Activated B cell treated with CpG ODN at 0.5 μM for 24 hours (primary cell): ENCODE measurements around the gene COX7B. TPM values are rescaled to one million over a fixed set of nuclear protein-coding genes. Genes with fewer than 3 reads are reported as not detected.

Experiments
- ATAC-seq: fragments of 200-7000 bp; cut with Tn5 transposase; one replicate; pipeline ENCODE4 v1.10.0; 2021; ENCODE audit warnings: low read depth, mild to moderate bottlenecking, moderate library complexity
- CTCF ChIA-PET: fragments of 350-600 bp; sonication (Branson Sonifier 250); formaldehyde crosslinking; loops from one replicate; lab custom pipeline; 2021; ENCODE audit warnings: antibody characterized with exemption; lab: Charles Lee
- POLR2A ChIA-PET: fragments of 350-600 bp; sonication (Branson Sonifier 250); formaldehyde crosslinking; loops from one replicate; lab custom pipeline; 2021; ENCODE audit warnings: antibody characterized with exemption; lab: Charles Lee
- DNase-seq: peaks from one replicate; pipeline ENCODE4 v3.0.0; 2022
- H3K27ac Mint-ChIP-seq: one replicate; pipeline ENCODE4 v1.8.0; 2020; ENCODE audit warnings: mixed read lengths
- H3K27me3 Mint-ChIP-seq: one replicate; pipeline ENCODE4 v1.8.0; 2021; ENCODE audit warnings: mixed read lengths
- H3K36me3 Mint-ChIP-seq: one replicate; pipeline ENCODE4 v1.8.0; 2021; ENCODE audit warnings: low read depth, mixed read lengths
- H3K4me1 Mint-ChIP-seq: one replicate; pipeline ENCODE4 v1.8.0; 2021; ENCODE audit warnings: mixed read lengths
- H3K4me3 Mint-ChIP-seq: one replicate; pipeline ENCODE4 v1.8.0; 2020; ENCODE audit warnings: mild to moderate bottlenecking, mixed read lengths
- H3K9me3 Mint-ChIP-seq: one replicate; pipeline ENCODE4 v1.8.0; 2020; ENCODE audit warnings: mixed read lengths
- CTCF ChIP-seq: fragments of 200-600 bp; IDR thresholded peaks from one replicate; pipeline ENCODE4 v1.8.0; 2022; ENCODE audit warnings: antibody characterized with exemption, mild to moderate bottlenecking
- intact Hi-C: fragments of 100-400 bp; cut with micrococcal nuclease; formaldehyde crosslinking; loops from one replicate; pipeline ENCODE4 v1.15.1; 2024
- total RNA-seq: library from RNA; stranded (reverse); gene quantifications from 2 replicates; pipeline ENCODE4 v1.2.3, GENCODE V29; 2022

The COX7B gene
- total RNA-seq, 1 donor from 2014 or later, result 196 TPM

GRCh38 chrX:77952173-77952572 lies 52.9 kb downstream of the COX7B start:
- H3K27ac Mint-ChIP-seq, result no peak overlapping the region
- POLR2A ChIA-PET, result no interaction called here
- no peak for DNase-seq
- CTCF ChIA-PET, result no interaction called here
- H3K9me3 Mint-ChIP-seq, result no peaks in the 10 kb centered on the region
- intact Hi-C loops, result no loop called here
- no peak for TF ChIP-seq CTCF
- H3K4me3 Mint-ChIP-seq, result no peak overlapping the region
- H3K4me1 Mint-ChIP-seq, result peaks cover 6% of the 10 kb centered on the region
- no peak for ATAC-seq
- no peaks in the 10 kb centered on the region for H3K27me3 Mint-ChIP-seq
- no peaks in the 10 kb centered on the region for H3K36me3 Mint-ChIP-seq

- ChIA-PET CTCF (no interaction called here), POLR2A (no interaction called here)
- no peak for DNase-seq
- H3K27ac Mint-ChIP-seq, result no peak overlapping the region
- intact Hi-C loops, result no loop called here
- no peaks in the 10 kb centered on the region for H3K27me3 Mint-ChIP-seq
- no peak for TF ChIP-seq CTCF
- ATAC-seq, result no peak
- H3K9me3 Mint-ChIP-seq, result no peaks in the 10 kb centered on the region
- peaks cover 8% of the 10 kb centered on the region for H3K4me1 Mint-ChIP-seq
- peaks cover 4% of the 10 kb centered on the region for H3K36me3 Mint-ChIP-seq
- H3K4me3 Mint-ChIP-seq, result no peak overlapping the region
These were observed 54.0 kb downstream of the COX7B start for GRCh38 chrX:77953302-77953701.

- peaks cover 8% of the 10 kb centered on the region for H3K4me1 Mint-ChIP-seq
- H3K27ac Mint-ChIP-seq, result no peak overlapping the region
- H3K27me3 Mint-ChIP-seq, result no peaks in the 10 kb centered on the region
- ATAC-seq (no peak), DNase-seq (no peak)
- intact Hi-C loops, result no loop called here
- H3K36me3 Mint-ChIP-seq, result peaks cover 6% of the 10 kb centered on the region
- TF ChIP-seq CTCF, result no peak
- H3K9me3 Mint-ChIP-seq, result no peaks in the 10 kb centered on the region
- ChIA-PET CTCF (no interaction called here), POLR2A (no interaction called here)
- H3K4me3 Mint-ChIP-seq, result no peak overlapping the region
These were observed 54.4 kb downstream of the COX7B start for GRCh38 chrX:77953708-77954107.

Other genes with a start within 250 kb of the COX7B start
- gene ATRX, start 113.3 kb upstream of the COX7B start, total RNA-seq, result 114 and 120 TPM in 2 replicates
- gene MAGT1, start 4.0 kb upstream of the COX7B start, total RNA-seq, result 36.5 and 40.2 TPM in 2 replicates
- 8.2 and 9.4 TPM in 2 replicates for gene ATP7A, start 11.2 kb downstream of the COX7B start, total RNA-seq
- gene PGAM4, start 70.2 kb downstream of the COX7B start, total RNA-seq, result not detected in 2 replicates
- 293 and 295 TPM in 2 replicates for gene PGK1, start 204.8 kb downstream of the COX7B start, total RNA-seq
- 16.2 and 17.4 TPM in 2 replicates for gene TAF9B, start 240.2 kb downstream of the COX7B start, total RNA-seq